Right ventricle myocardium inferior (tissue), 1 donor: ENCODE data around the gene MAP4K4. TPM values are rescaled to one million over a fixed set of nuclear protein-coding genes. Genes with fewer than 3 reads are reported as not detected.

ENCODE experiments used
- ATAC-seq: fragments of 200-7000 bp; cut with Tn5 transposase; one replicate; pipeline ENCODE4 v1.9.1; 2020; ENCODE audit warnings: mild to moderate bottlenecking, moderate library complexity
- DNase-seq: peaks from one replicate; pipeline ENCODE4 v3.0.0; 2021; ENCODE audit errors: missing footprints
- intact Hi-C: fragments of 100-400 bp; cut with DNase I; formaldehyde crosslinking; loops from one replicate; pipeline ENCODE4 v1.11.0; 2022
- total RNA-seq: library from RNA; stranded (reverse); fragmentation: NEBNext Ultra II Directional; extraction: Animal tissue kit (Norgen Biotek cat#: 25700); gene quantifications from one replicate; pipeline ENCODE4 v1.2.1, GENCODE V29; 2021
- donor health status: DM: no; HTN: yes; CAD: no; lungs with severe emphysema.

MAP4K4 gene
- total RNA-seq, 1 donor from 2014 or later: 82.5 TPM

DNA sequence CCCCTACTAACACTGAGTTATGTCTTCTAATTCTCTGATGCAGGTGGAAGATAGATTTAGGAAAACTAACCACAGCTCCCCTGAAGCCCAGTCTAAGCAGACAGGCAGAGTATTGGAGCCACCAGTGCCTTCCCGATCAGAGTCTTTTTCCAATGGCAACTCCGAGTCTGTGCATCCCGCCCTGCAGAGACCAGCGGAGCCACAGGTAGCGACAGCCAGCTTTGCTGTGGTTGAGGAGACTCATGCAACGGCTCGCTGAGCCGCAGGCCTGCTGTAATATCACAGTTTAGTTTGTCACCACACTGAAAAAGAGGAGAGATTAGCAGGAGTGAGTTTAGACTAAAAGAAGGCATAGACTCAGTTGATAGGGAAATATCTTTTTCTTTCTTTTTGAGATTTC, 163.3 kb downstream of the MAP4K4 start:
- ATAC-seq (no peak), DNase-seq (no peak)
- intact Hi-C loops: no loop called here

DNA sequence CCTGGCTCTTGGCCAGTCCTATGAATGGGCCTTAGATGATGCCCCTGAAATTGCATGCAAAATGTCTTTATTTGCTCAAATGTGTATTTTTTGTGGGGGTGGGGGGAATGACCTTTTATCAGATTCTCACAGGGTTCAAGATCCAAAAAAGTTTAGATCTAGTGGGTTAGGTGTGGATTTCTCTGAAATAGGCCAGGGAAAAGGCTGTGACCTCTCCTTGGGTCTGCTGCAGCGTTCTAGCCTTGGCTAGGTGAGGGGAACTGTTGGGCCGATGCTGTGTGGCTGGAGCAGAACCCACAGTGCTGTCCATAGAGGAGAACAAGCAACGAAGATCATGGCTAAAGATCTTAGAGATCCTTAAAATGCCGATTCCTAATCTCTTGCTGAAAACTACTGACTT, 163.9 kb downstream of the MAP4K4 start:
- ATAC-seq: no peak
- DNase-seq: no peak
- intact Hi-C loops: no loop called here

DNA sequence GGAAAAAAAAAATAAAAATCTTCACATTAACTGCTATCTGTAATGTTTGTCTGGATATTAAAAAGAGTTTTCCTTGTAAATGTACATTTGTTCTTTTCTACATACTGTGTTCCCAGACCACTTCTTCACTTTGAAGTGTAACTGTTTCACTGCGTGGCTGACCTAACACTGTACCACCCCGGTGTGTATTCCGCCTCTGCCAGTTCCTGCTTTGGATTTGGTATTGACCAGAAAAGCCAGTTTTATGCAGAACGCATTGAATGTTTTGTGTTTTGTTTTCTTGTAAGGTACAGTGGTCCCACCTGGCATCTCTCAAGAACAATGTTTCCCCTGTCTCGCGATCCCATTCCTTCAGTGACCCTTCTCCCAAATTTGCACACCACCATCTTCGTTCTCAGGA, 166.0 kb downstream of the MAP4K4 start:
- no peak for DNase-seq
- ATAC-seq: no peak
- intact Hi-C loops: no loop called here

DNA sequence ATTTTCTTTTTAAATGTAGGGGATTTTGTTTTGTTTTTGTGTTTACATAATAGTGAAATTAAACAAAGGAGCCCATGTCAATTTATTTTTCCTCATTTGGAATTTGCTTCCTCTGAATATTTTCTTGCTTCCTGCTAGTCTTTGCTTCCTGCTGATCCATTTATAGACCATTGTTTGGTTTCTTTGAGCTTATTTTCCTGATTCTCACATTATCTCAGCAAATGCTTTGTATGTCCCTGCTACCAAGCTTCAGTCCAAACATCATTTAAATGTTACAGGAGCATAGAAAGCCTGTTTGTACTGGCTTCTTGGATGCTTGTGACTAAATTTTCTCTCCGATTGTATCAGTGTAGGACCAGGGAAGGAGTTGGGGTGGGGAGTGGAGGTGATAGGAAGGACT, 166.9 kb downstream of the MAP4K4 start:
- DNase-seq (no peak), ATAC-seq (no peak)
- intact Hi-C loops: no loop called here

DNA sequence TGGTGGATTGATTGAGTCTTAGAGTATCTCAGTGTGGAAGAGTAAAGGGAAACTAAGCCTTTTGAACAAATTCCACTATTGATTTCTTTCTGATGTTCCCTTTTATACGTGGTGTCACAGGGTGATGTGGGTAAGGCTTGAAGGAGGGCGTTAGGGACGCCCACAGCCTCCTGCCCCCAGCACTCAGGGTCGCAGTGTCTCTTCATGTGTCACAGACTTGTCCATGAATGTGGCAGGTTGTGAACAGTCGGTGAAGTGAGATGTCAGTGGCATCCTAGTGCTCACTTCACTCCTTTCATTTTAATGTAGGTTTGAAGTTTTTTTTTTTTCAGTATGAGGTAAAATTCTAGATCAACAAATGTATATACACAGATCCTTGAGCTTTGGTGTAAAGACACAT, 171.0 kb downstream of the MAP4K4 start:
- DNase-seq (no peak), ATAC-seq (no peak)
- intact Hi-C loops: no loop called here

DNA sequence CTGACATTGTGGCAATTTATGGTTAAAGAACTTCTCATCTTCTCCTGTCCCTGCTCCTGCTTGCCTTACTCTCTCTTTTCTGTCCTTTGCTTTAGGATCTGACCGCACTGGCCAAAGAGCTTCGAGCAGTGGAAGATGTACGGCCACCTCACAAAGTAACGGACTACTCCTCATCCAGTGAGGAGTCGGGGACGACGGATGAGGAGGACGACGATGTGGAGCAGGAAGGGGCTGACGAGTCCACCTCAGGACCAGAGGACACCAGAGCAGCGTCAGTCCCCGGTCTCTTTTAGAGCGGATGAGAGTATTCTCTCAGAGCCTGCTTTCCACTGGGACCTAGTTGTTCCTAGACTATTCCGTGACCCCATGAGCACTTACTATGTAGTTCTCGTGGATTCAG, 172.0 kb downstream of the MAP4K4 start:
- ATAC-seq: no peak
- intact Hi-C loops: no loop called here

DNA sequence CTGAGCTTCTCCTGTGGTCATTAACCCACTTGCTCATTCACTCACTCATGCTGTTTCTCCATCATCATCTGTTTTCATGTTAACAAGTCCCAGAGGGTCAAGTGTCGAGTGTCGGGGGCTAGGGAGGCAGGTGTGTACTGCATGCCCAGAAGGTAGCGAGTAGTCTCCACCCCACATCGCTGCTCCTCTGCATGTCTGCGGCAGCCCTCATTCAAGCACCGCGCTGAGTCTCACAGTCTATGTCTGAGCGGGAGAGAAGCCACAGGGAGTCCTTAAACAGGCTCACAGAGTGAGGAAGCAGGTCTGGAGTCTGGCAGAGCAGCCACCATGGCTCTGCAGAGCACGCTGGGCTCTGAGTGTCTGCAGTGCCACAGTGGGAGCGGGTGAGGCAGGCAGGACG, 172.9 kb downstream of the MAP4K4 start:
- intact Hi-C loops: no loop called here
- no peak for ATAC-seq
- DNase-seq: peak; percentile 50

More for the DNA sequence above, 172.0 kb downstream of the MAP4K4 start:
- DNase-seq: no peak

DNA sequence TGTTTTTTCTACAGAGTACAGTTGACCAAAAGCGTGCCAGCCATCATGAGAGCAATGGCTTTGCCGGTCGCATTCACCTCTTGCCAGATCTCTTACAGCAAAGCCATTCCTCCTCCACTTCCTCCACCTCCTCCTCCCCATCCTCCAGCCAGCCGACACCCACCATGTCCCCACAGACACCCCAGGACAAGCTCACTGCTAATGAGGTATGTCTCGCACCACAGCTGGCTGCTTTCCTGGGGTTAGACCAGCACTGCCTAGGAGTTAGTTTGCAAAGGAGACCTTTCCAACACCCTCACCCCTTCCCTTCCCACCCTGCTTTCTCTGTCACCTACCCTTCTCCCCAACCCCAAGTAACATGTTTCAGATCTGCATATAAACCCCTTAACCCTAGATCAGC, 174.0 kb downstream of the MAP4K4 start:
- intact Hi-C loops: no loop called here
- ATAC-seq (no peak), DNase-seq (no peak)

DNA sequence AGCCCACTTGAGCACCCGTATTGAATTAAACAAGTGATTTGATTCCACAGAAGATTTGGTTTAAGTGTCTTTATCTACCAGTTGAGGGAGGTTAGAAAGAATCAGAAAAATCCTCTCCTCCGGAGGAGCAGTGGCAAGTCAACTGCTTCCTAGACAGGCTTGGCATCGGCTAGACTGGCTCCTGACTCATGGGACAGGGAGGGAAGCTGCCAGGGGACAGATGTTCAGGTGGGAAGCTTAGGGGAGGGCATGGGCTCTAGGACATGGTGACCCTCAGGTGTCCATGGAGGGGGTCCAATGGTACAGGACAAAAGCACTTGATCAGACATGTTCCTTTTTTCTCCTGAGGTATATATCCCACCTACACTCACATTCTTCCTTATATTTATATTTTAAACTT, 175.0 kb downstream of the MAP4K4 start:
- intact Hi-C loops: no loop called here
- ATAC-seq (no peak), DNase-seq (no peak)

DNA sequence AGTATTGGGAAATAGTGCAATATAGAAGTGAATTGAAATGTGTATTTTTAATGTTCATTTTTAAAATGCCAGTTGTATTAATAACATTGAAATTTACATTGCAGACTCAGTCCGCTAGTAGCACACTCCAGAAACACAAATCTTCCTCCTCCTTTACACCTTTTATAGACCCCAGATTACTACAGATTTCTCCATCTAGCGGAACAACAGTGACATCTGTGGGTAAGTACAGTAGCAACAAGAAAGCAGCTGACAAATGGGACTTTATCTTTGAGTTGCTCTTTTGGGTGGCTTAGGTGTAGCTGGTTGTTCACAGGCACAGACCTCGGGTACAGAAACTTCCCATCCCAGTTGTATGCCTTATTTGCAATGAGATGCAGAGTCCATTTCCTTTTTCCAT, 176.0 kb downstream of the MAP4K4 start:
- ATAC-seq (no peak), DNase-seq (no peak)
- intact Hi-C loops: no loop called here

DNA sequence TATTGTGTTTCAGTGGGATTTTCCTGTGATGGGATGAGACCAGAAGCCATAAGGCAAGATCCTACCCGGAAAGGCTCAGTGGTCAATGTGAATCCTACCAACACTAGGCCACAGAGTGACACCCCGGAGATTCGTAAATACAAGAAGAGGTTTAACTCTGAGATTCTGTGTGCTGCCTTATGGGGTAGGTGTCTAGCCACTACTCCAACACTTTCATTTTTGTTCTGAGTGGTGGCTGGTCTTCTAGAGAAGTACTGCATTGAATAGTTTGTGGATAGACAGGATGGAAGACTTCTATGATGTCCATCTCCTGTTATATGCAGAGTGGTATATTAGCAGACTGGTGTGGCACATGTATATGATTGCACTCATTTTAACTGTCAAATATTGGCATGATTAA, 176.6 kb downstream of the MAP4K4 start:
- no peak for DNase-seq
- intact Hi-C loops: no loop called here
- ATAC-seq: no peak

DNA sequence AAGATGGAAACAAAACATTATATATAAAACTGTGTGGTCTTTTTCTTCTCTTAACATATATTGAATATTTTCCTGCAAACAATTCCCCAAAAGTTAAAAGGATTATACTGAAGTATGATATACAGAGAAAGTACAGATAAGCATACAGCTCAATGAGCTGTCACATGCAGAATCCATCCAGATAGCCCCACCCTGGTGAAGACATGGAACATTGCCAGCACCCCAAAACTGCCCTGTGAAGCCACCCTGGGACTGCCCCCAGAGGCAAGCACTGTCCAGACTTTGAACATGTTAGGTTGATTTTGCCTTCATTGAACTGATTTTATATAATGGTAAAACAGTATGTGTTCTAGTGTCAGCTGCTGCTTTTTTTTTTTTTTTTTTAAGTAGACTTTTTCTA, 182.0 kb downstream of the MAP4K4 start:
- intact Hi-C loops: no loop called here
- ATAC-seq: no peak

DNA sequence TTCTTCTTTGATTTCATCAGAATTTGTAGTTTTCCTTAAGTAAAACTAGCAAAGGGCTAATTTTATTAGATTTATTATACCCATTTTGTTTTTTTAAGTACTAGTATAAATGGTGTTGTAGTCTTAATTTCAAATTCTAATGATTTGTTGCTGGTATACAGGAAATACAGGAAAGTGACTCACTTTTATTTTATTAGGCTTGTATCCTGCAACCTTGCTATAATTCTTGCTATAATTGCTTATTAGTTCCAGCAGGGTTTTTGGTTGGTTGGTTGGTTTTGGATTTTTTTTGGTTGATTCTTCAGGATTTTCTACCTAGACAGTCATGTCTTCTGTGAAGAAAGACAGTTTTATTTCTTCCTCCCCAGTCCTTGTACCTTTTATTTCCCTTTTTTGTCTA, 183.6 kb downstream of the MAP4K4 start:
- DNase-seq (no peak), ATAC-seq (no peak)
- intact Hi-C loops: loop anchor here (5.0 to 10.0 kb wide), 5 partner anchors 104 to 564 kb away; no protein-coding TSS in a partner anchor

More for the DNA sequence above, 182.0 kb downstream of the MAP4K4 start:
- no peak for DNase-seq

DNA sequence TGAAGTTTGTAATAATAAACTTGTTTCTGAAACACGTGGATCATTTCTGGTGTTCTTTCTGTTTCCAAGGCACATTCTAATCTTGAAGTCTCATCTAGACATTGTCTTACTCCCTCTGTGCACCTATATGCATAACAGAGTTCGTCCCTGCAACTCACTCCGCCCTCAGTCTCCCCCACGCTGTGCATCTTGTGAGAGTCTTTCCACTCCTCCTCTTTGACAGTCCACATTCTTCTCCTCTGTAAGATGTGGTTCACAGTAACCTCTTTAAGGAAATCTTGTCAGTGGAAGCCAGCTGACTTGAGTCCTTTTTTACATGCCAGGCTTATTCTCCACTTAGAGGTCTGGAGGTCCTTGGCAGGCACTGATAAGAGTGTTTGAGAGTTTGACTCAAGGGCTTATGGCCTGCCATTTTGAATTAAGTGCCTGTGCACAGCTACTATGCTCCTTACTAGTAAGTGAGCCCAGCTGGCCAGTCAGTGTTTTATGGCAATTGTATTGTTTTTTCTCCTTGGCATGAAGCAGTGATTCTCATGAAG, 185.3 kb downstream of the MAP4K4 start:
- intact Hi-C loops: loop anchor here (5.0 to 10.0 kb wide), 5 partner anchors 102 to 562 kb away; no protein-coding TSS in a partner anchor
- ATAC-seq: no peak
- no peak for DNase-seq

DNA sequence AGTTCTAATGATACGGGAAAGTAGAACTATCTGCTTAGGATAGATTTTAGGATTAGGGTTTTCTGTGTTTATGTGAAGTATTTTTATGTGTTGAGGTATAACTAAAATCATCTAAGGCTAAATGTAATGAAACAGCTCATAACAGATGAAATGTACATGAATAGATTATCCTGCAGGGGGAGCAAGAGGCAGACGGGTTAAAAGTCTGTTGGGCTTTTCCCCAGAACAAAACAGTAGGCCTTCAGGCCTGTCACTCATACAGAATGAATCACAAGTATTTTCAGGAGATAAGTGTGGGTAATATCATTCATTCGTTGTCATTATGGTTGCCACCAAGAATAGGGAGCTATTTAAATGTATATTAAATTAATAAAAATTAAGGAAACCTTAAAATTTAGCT, 186.4 kb downstream of the MAP4K4 start:
- ATAC-seq (peak; percentile 69), DNase-seq (no peak)
- intact Hi-C loops: loop anchor here (5.0 to 10.0 kb wide), 5 partner anchors 101 to 561 kb away; no protein-coding TSS in a partner anchor

DNA sequence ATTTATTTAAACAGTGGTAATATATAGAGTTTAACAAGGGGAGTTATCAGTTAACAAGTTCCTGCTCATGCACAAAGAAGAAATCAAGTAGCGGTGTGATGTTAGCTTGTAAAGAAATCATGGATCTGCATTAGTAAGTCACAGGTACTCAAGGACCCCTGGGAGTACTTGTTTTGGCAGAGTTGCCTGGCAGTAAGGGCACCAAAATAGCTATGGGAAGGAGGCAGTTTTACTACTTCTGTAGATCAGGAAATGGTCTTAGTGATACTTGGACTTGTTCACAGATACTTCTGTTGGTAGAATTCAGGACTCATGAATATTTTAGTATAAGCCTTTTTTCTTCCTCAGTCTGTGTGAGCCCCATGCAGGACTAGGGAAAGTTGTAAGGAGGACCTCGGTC, 186.9 kb downstream of the MAP4K4 start:
- ATAC-seq (peak; percentile 22), DNase-seq (no peak)
- intact Hi-C loops: loop anchor here (5.0 to 10.0 kb wide), 5 partner anchors 100 to 560 kb away; no protein-coding TSS in a partner anchor

DNA sequence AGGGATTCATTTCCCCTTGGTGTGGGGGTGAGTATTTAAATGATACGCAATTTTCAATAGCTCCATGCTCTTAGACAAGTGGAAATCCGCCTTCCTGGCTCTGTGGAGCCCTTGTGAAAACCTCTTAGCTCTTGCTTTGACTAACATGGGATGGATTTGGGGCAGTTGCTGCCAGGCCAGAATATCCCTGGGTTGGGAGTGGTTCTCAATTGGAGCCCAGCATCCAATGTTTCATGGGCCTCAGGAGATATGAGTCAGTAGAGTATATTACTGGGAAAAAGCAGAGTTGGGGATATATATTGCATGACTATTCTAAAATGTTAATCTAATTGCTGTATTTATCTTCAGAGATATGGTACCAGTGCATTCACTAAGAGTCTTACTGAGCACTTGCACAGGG, 189.8 kb downstream of the MAP4K4 start:
- intact Hi-C loops: loop anchor here (10.0 kb wide), 4 partner anchors 97 to 557 kb away; no protein-coding TSS in a partner anchor
- no peak for DNase-seq
- no peak for ATAC-seq

DNA sequence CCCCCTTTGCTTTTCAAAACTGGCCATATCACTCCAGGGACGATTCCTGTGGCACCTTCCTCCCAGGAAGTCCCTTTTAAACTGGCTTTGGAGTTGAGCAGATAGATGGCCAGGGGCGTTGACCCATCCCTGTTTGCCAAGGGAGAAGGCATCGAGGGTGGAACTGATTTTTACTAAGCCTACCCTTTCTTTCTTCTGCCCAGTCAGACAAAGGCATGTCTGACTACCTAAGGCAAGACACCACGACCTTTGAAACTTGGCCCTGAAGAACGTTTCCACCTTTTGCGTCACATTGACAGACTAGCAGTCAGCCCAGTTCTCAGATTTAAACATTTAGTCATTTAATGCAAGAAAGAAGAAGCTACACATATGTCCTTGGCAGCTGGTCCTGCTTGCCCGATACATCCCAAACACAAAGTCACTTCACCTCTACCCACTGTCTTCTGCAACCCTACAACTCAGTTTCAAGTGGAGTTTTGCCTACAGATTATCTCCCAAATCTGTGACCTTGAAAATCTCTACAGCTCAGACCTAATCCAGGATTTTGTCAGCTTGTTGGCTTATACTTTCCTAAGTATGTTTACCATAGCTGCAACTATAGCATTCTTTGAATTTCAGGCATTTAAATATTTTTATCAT, 192.1 kb downstream of the MAP4K4 start:
- ATAC-seq: no peak
- intact Hi-C loops: loop anchor here (10.0 kb wide), 4 partner anchors 95 to 555 kb away; no protein-coding TSS in a partner anchor
- no peak for DNase-seq

DNA sequence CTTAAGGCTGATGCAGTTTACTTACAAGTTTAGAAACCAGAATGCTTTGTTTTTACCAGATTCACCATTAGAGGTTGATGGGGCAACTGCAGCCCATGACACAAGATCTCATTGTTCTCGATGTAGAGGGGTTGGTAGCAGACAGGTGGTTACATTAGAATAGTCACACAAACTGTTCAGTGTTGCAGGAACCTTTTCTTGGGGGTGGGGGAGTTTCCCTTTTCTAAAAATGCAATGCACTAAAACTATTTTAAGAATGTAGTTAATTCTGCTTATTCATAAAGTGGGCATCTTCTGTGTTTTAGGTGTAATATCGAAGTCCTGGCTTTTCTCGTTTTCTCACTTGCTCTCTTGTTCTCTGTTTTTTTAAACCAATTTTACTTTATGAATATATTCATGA, 194.9 kb downstream of the MAP4K4 start:
- DNase-seq: no peak
- intact Hi-C loops: no loop called here
- no peak for ATAC-seq

DNA sequence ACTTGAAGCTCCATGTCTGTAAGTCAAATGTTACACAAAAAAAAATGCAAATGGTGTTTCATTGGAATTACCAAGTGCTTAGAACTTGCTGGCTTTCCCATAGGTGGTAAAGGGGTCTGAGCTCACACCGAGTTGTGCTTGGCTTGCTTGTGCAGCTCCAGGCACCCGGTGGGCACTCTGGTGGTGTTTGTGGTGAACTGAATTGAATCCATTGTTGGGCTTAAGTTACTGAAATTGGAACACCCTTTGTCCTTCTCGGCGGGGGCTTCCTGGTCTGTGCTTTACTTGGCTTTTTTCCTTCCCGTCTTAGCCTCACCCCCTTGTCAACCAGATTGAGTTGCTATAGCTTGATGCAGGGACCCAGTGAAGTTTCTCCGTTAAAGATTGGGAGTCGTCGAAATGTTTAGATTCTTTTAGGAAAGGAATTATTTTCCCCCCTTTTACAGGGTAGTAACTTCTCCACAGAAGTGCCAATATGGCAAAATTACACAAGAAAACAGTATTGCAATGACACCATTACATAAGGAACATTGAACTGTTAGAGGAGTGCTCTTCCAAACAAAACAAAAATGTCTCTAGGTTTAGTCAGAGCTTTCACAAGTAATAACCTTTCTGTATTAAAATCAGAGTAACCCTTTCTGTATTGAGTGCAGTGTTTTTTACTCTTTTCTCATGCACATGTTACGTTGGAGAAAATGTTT, 196.3 kb downstream of the MAP4K4 start:
- peak; percentile 57 for DNase-seq
- intact Hi-C loops: no loop called here
- no peak for ATAC-seq
